Upper lobe of left lung (tissue), 4 donors: ENCODE data around the gene SNAPIN.

ENCODE experiments used
- CTCF ChIP-seq, 6 experiments: fragments of 450-650 bp in 4 of 6; fragments of 200-600 bp in 2 of 6; sonication (generic) in 2 of 6; IDR thresholded peaks; one replicate each; pipeline ENCODE4 v1.5.1; 2016 to 2019; ENCODE audit warnings: antibody characterized with exemption in 6 of 6
- POLR2A ChIP-seq, 4 donors: fragments of 450-650 bp; IDR thresholded peaks; one replicate each; pipeline ENCODE4 v1.5.1; 2016 to 2017; ENCODE audit warnings: antibody characterized with exemption in 4 of 4, mild to moderate bottlenecking in 2 of 4
- POLR2AphosphoS5 ChIP-seq, 2 donors: sonication (generic); formaldehyde crosslinking; IDR thresholded peaks; one replicate each; pipeline ENCODE4 v1.5.1; 2017; ENCODE audit warnings: antibody characterized with exemption in 2 of 2

- TF ChIP-seq CTCF (IDR thresholded peaks at IDR 0.05) (no peak), POLR2AphosphoS5 (IDR thresholded peaks at IDR 0.05) (no peak), POLR2A (IDR thresholded peaks at IDR 0.05) (no peak)
Observed at GRCh38 chr1:153638261-153638660, 20.2 kb upstream of the SNAPIN start.
